Gastrocnemius medialis (tissue), 4 donors: Measurements from ENCODE around the gene OLFML2B. TPM values are rescaled to one million over a fixed set of nuclear protein-coding genes. Genes with fewer than 3 reads are reported as not detected.

ENCODE experiments used
- ATAC-seq, 2 donors: fragments of 150-250 bp; one replicate each; pipeline ENCODE4 v1.9.1; 2016
- DNase-seq, 2 donors: peaks; one replicate each; pipeline ENCODE4 v3.0.0-alpha.2; 2019
- H3K27ac ChIP-seq, 4 donors: fragments of 200-600 bp; sonication (generic); 1 replicate in 1 of 4; 2 replicates in 3 of 4; pipeline ENCODE4 v1.5.1; 2016 to 2018; ENCODE audit warnings: mild to moderate bottlenecking in 2 of 4, moderate library complexity in 1 of 4
- H3K27me3 ChIP-seq, 3 donors: fragments of 200-600 bp; sonication (generic) in 2 of 3; 1 replicate in 1 of 3; 2 replicates in 2 of 3; pipeline versions ENCODE4 v1.5.1 to v1.6.0; 2016 to 2019; ENCODE audit warnings: mild to moderate bottlenecking in 1 of 3, moderate library complexity in 1 of 3
- H3K36me3 ChIP-seq, 2 donors: fragments of 200-600 bp; sonication (generic) in 1 of 2; one replicate each; pipeline ENCODE4 v1.5.1; 2017 to 2018
- H3K4me1 ChIP-seq, 2 donors: fragments of 200-600 bp; sonication (generic) in 1 of 2; one replicate each; pipeline ENCODE4 v1.5.1; 2016 to 2017; ENCODE audit warnings: mild to moderate bottlenecking in 2 of 2
- H3K4me3 ChIP-seq, 4 donors: fragments of 200-600 bp; sonication (generic) in 3 of 4; 1 replicate in 1 of 4; 2 replicates in 3 of 4; pipeline ENCODE4 v1.5.1; 2016 to 2019; ENCODE audit warnings: mild to moderate bottlenecking in 2 of 4
- H3K9me3 ChIP-seq, 3 donors: fragments of 200-600 bp; sonication (generic) in 2 of 3; 1 replicate in 1 of 3; 2 replicates in 2 of 3; pipeline ENCODE4 v1.5.1; 2016 to 2019
- POLR2A ChIP-seq, 2 donors: fragments of 450-650 bp; IDR thresholded peaks; one replicate each; pipeline ENCODE4 v1.6.1; 2017; ENCODE audit warnings: antibody characterized with exemption in 2 of 2, mild to moderate bottlenecking in 2 of 2, moderate library complexity in 2 of 2
- in situ Hi-C, 4 donors: fragments of 200-750 bp; cut with MboI; loops; one replicate each; pipeline versions ENCODE4 v1.15.0 to v1.8.0; 2017; ENCODE audit warnings: low sequenced_read_pairs in 4 of 4
- intact Hi-C: fragments of 100-400 bp; cut with DNase I; formaldehyde crosslinking; loops from one replicate; pipeline ENCODE4 v1.15.1; 2023; ENCODE audit warnings: low total_unique reads
- total RNA-seq, 4 donors: library from RNA; depleted of rRNA; stranded (reverse); fragments of >200 nt; gene quantifications; one replicate each; pipeline versions ENCODE4 v1.1.0 to v1.2.3, GENCODE V29; 2016
- TF ChIP-seq, protein P1 (sequence below), 5 experiments: fragments of 450-650 bp in 3 of 5; fragments of 200-600 bp in 2 of 5; sonication (generic) in 2 of 5; IDR thresholded peaks in 4 of 5; conservative IDR thresholded peaks in 1 of 5; 1 replicate in 4 of 5; 2 replicates in 1 of 5; pipeline ENCODE4 v1.5.1; 2016 to 2019; ENCODE audit warnings: antibody characterized with exemption in 5 of 5, mild to moderate bottlenecking in 3 of 5, moderate library complexity in 3 of 5

The OLFML2B gene
- total RNA-seq, 4 donors from 2014 or later, result 0.68 to 6.6 (median 2.7) TPM

DNA sequence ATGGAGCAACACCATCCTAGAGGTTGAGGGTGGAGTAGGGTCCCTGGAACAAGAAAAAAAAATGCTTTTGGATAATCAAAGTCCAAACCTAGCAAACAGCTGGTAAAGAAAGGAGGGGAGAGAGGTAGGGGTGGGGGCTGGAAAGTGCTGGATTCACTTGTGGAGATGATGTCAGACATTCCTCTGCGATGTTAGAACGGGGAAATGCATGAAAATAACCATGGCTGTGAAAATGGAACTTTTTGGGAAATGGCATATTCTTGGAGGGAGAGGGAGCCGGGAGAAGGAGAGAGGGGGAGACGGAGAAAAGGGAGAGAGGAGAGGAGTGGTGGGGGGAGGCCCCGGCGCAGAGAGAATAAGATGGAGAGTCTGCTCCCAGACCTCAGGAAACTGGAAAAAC is 53.6 kb downstream of the OLFML2B start:
- in situ Hi-C loops, result no loop called here
- ATAC-seq, result no peak
- no peaks in the 10 kb centered on the region for H3K36me3 ChIP-seq
- intact Hi-C loops, result loop anchor here (5.0 kb wide), 1 partner anchor 52 kb away; the partner anchor contains the start of gene OLFML2B
- H3K4me1 ChIP-seq, result peaks cover 9 to 13% of the 10 kb centered on the region in 2 donors
- no peaks in the 10 kb centered on the region for H3K27me3 ChIP-seq
- TF ChIP-seq POLR2A (IDR thresholded peaks at IDR 0.05), result no peak
- TF ChIP-seq, protein P1, sequence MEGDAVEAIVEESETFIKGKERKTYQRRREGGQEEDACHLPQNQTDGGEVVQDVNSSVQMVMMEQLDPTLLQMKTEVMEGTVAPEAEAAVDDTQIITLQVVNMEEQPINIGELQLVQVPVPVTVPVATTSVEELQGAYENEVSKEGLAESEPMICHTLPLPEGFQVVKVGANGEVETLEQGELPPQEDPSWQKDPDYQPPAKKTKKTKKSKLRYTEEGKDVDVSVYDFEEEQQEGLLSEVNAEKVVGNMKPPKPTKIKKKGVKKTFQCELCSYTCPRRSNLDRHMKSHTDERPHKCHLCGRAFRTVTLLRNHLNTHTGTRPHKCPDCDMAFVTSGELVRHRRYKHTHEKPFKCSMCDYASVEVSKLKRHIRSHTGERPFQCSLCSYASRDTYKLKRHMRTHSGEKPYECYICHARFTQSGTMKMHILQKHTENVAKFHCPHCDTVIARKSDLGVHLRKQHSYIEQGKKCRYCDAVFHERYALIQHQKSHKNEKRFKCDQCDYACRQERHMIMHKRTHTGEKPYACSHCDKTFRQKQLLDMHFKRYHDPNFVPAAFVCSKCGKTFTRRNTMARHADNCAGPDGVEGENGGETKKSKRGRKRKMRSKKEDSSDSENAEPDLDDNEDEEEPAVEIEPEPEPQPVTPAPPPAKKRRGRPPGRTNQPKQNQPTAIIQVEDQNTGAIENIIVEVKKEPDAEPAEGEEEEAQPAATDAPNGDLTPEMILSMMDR (IDR thresholded peaks at IDR 0.05 in 4 of 5, conservative IDR thresholded peaks at IDR 0.05 in 1 of 5), result no peak
- H3K9me3 ChIP-seq, result no peaks in the 10 kb centered on the region
- no peak overlapping the region for H3K4me3 ChIP-seq
- no peak for DNase-seq
- H3K27ac ChIP-seq, result no peak overlapping the region

DNA sequence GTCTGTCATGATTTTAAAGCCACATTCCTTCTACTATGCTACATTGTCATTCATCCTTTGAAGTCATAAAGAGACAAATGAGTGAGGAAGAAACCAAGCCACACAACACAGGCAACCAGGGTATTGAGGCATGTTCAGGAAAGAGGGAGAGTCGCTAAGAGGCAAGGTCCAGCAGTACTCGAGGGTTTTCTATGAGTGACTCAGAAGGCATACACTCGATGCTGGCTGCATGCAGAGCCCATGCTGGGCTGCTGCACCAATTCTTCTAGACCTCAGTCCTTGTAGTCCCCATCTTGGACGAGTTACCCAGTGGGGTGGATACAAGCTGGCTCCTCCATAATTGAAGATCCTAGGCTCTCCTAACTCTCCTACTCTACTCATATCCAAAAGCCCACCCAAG is 57.6 kb downstream of the OLFML2B start:
- intact Hi-C loops (no loop called here), in situ Hi-C loops (no loop called here)
- Histone ChIP-seq H3K4me3 (no peak overlapping the region), H3K27me3 (no peaks in the 10 kb centered on the region), H3K36me3 (no peaks in the 10 kb centered on the region), H3K9me3 (no peaks in the 10 kb centered on the region), H3K4me1 (peaks cover 3 to 5% of the 10 kb centered on the region in 2 donors), H3K27ac (no peak overlapping the region)
- no peak for TF ChIP-seq POLR2A (IDR thresholded peaks at IDR 0.05)
- TF ChIP-seq, protein P1 (IDR thresholded peaks at IDR 0.05 in 4 of 5, conservative IDR thresholded peaks at IDR 0.05 in 1 of 5), result no peak
- ATAC-seq (no peak), DNase-seq (no peak)

DNA sequence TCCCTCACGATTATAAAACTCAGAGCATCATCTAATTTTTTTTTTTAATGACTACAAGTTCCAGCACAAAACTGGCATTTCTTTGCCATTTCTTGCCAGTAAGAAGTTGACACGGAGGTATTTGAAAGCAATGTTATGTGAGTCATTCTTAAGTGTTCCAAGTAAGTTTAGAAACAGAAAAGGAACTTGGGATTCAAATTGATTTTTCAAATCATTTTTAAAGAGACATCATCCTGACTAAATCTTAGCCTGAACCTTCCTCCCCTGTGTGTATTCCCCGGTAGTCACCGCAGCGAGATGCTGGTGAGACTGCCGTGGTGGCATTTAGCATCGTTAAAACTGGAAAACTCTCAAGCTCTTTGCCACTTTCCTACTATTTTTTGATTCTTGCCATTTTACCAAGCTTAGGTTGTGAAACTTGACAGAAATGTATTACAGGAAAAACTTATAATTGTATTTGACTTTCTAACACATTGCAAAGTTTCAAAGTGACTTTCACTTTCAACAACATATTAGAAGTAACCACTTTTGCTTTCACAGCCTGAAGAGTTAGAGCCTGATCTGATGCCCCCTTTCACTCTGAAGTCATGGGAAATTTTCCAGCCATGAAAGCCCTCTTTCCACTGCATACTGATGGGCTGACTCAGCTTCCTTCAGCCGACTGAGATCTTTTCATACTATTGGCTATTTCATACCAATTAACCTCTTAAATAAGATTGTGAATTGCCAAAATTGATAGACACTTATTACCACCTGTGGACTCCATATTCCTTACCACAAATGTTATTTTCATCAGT is 61.4 kb downstream of the OLFML2B start:
- Histone ChIP-seq H3K4me1 (peaks cover 3 to 5% of the 10 kb centered on the region in 2 donors), H3K27me3 (no peaks in the 10 kb centered on the region), H3K4me3 (peak overlapping the region in 3 of 4 donors; percentile 20 to 34 (median 24)), H3K9me3 (no peaks in the 10 kb centered on the region), H3K36me3 (peaks cover 0 to 11% of the 10 kb centered on the region in 2 donors), H3K27ac (peak overlapping the region; percentile 41 to 62 (median 48))
- ATAC-seq (peak; percentile 51 to 58), DNase-seq (no peak)
- TF ChIP-seq, protein P1 (IDR thresholded peaks at IDR 0.05 in 4 of 5, conservative IDR thresholded peaks at IDR 0.05 in 1 of 5), result no peak
- TF ChIP-seq POLR2A (IDR thresholded peaks at IDR 0.05), result no peak
- in situ Hi-C loops, result no loop called here
- intact Hi-C loops, result loop anchor here (5.0 kb wide), 1 partner anchor 40 kb away; no protein-coding TSS in a partner anchor

DNA sequence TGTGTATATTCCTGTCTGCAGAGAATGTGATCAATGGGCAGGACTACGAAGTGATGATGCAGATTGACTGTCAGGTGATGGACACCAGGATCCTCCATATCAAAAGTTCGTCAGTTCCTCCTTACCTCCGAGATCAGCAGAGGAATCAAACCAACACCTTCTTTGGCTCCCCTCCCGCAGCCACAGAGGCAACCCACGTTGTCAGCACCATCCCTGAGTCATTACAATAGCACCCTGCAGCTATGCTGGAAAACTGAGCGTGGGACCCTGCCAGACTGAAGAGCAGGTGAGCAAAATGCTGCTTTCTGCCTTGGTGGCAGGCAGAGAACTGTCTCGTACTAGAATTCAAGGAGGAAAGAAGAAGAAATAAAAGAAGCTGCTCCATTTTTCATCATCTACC is 65.2 kb downstream of the OLFML2B start:
- Histone ChIP-seq H3K27ac (no peak overlapping the region), H3K36me3 (peaks cover 0 to 11% of the 10 kb centered on the region in 2 donors), H3K9me3 (no peaks in the 10 kb centered on the region), H3K4me3 (no peak overlapping the region), H3K27me3 (no peaks in the 10 kb centered on the region), H3K4me1 (peaks cover 8 to 17% of the 10 kb centered on the region in 2 donors)
- TF ChIP-seq, protein P1 (IDR thresholded peaks at IDR 0.05 in 4 of 5, conservative IDR thresholded peaks at IDR 0.05 in 1 of 5), result no peak
- no peak for TF ChIP-seq POLR2A (IDR thresholded peaks at IDR 0.05)
- DNase-seq (no peak), ATAC-seq (no peak)
- in situ Hi-C loops, result no loop called here
- intact Hi-C loops, result no loop called here
